GM18858 (cell line): ENCODE results near the gene IFT25.
"Not testable (repeated sequence)": the region's sequence is repeated elsewhere in the genome, so short reads cannot be mapped to it uniquely, and the experiment has no call there.

Experiments used
- ATAC-seq: cut with Tn5 transposase; IDR thresholded peaks from one replicate; pipeline ENCODE4 v1.9.1; 2021; ENCODE audit not compliant: unreplicated experiment

IFT25 gene

DNA sequence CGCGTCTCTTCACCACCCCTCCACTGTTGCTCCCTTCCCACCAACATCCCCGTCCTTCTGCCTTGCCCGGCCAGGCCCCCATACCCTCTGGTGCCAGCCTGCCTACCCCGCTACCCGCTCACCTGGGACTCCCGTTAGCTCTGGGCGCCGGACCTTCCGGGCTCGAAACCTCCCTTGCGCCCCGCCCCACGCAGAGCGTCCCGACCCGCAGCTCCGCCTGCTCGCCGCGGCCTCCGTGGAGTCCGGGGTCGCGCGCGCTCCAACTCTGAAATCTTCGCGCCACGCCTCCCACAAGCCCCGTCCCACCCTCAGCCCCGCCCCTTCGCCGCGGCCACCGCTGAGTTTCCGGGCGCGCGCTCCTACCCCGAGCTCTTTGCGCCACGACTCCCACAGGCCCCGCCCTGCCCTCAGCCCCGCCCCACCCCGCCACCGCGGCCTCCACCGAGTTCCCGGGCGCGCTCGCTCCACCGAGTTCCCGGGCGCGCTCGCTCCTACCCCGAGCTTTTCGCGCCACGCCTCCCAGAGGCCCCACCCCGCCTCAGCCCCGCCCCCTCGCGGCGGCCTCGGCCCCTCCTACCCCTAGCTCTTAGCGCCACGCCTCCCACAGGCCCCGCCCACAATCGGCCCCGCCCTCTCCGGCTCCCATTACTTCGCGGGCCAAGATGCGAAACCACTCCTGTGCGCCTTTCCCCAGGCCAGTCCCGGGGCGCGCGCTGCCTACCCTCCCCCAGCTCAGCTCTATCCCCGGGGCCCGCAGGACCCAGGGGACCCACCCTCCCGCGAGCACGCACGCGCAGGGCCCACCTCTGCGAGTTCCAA, at the start of gene IFT25:
TSS of gene IFT25 (minus strand) at position 267 of the 819 bp plus-strand sequence. CDS start 5,617 bp downstream, outside the sequence.
- peak; percentile 50 for ATAC-seq

DNA sequence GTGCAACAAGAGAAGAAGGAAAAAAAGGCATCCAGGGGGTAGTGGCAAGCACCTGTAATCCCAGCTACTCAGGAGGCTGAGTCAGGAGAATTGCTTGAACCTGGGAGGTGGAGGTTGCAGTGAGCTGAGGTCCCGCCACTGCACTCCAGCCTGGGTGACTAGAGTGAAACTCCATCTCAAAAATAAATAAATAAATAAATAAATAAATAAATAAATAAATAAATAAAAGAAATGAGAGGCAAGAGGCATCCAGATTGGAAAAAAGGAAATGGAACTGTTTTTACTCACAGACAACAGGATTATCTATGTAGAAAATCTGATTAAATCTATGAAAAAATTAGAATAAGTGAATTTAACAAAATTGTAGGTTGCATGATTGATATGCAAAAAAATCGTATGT, 49.0 kb upstream of the IFT25 start:
- ATAC-seq: not testable (repeated sequence)

DNA sequence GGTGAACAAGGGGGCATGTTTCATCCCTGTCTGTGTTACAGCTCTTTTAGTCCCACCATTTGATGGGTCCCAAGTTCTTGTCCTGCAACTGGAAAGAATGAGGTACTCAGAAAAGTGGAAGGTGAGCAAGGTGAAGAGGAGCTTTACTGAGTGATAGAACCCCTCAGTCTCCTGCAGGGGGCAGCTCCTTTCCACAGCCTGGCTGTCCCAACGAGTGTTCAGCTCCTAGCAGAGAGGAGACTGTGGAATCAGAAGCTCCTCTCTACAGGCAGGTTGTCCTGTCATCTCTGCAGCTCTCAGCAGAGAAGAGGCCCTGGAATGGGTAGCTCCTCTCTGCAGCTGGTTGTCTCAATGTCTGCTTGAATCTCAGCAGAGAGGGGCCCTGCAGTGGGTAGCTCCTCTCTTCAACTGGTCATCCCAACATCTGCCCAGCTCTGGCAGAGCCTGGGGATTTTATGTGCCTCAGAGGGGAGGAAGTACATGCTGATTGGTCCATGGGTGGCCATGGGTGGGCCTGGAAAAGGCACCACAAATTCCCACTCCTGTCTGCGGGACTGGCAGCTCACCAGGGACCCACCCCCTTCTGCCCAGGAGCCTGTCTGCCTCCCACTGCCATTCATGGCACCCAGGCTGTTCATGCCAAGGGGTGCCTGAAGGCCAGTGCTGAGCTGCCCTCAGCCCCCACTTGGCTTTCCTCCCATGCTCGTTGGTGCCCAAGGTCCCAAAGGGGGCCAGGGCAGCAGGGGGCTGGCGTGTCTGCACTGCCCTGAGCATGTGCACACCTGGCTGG, 46.8 kb upstream of the IFT25 start:
- no peak for ATAC-seq

DNA sequence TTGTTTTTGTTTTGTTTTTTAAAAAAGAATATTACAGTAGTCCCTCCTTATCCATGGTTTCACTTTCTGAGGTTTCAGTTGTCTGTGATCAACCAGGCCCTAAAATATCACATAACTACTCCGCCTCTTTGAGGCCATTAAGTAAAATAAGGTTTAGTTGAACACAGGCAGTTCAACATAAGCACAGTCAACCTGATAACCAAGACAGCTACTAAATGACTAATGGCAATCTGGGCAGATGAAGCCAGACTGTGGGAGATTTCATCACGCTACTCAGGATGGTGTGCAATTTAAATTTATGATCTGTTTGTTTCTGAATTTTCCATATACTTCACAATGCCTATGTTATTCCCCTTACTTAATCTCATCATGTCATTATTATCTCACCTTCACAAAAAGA, 42.4 kb upstream of the IFT25 start:
- no peak for ATAC-seq

DNA sequence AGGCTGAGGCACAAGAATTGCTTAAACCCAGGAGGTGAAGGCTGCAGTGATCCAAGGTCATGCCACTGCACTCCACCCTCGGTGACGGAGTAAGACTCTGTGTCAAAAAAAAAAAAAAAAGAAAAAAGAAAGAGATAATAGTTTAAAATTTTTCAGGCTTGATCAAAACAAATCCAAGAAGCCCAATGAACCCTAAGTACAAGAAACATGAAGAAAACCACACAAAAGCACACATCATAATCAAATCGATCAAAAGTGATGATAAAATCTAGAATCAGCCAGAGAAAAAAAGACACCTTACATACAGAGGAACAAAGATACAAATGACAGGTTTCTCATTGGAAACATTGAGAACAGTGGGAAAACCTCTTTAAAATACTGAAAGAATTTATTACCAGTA, 41.0 kb upstream of the IFT25 start:
- no peak for ATAC-seq

DNA sequence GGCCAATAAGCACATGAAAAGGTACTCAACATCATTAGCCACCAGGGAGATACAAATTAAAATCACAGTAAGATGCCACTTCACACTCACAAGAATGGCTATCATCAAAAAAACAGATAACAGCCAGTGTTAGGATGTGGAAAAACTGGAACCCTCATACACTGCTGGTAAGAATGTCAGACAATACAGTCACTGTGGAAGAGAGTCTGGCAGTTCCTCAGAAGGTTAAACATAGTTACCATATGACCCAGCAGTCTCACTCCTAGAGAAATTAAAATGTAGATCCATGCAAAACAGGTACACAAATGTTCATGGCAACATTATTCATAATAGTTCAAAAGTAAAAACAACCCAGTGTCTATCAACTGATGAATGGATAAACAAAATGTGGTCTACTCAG, 39.2 kb upstream of the IFT25 start:
- ATAC-seq: no peak

DNA sequence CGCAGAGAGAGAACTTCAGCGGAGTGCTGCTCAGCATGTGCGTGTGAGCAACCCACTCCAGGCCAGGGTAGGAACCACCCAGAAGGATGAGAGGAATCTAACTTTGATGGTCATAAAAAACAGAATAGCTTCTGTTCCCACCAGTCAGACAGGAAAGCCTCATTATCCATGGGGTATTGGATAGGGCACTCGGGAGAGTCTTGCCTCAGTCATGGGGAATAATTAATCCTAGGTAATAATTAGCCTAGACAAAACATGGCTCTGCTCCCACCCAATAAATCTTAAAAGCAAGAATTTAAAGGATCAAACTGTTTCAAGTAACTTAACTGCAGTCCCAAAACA, 37.2 kb upstream of the IFT25 start:
- ATAC-seq: no peak

DNA sequence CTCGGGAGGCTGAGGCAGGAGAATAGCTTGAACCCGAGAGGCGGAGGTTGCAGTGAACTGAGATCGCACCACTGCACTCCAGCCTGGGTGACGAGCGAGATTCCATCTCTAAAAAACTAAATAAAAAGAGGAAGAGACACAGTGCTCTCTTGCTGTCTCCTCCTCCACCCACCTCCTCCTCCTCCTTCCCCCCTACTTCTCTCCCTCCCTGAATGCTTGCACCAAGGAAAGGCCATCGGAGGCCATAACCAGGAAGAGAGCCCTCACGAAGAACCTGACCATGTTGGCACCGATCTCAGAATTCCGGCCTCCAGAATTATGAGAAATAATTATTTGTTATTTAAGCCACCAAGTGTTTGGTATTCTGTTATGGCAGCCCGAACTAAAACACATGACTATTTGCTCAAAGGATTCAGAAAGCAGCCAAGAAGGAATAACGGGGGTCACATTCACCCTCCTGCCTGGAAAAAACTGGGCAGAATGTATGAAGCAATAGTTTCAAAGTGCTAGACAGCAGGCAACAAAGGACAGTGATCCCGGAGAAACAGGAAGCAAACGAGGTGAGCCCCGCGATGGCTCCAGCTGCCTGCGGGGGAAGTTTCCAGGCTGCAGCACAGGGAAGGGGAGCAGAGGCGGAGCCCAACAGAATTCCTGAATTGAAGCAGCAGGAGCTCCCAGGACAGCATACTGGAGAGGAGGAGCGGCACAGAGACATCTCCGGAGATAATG, 36.7 kb upstream of the IFT25 start:
- no peak for ATAC-seq

DNA sequence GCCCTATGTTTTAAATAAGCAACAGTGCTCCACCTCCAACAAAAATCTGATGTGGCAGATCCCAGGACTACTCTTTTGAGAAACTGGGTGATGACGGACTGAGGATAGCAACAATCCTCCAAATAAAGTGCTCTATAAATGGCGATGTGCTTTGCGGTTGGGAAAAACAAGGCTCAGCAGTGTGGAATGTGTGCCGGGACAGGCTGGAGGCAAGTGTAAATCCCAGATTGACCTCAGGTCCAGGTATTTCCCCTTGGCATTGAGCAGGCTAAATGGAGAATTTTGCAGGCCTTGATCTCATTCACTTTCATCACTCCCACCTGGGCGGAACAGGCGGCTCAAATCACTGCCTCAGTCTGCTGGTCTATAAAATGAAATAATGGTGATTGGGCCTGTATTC, 35.7 kb upstream of the IFT25 start:
- no peak for ATAC-seq

DNA sequence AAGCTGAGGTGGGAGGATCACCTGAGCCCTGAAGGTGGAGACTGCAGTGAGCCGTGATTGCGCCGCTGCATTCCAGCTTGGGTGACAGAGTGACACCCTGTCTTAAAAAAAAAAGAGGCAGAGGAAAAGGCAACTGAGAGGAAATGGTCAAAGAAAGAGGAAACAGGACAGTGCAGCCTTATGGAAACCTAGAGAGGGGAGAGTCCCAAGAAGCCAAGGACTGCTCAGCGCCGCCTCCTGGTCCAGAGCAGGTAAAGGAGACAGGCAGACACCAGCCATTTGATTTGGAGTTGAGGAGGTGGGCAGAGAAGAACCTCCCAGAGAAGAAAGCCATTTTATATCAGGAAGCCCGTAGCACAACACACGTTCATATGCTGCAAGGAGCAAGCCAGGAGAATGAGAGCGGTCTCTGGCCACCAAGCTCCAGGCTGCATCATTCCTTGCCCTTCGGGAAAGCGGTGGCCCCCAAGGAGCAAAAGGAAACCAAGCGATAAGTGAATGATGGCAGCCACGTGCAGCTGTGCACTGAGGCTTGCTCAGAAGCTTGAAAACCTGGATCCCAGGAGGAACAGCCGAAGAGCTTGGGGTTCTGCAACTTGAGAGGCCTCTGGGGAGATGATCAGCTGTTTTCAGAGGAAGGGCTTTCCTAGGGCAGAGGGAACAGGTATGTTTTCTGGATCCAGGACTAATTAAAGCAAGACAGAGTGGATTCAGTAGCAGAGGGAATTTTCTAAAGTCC, 34.4 kb upstream of the IFT25 start:
- no peak for ATAC-seq

DNA sequence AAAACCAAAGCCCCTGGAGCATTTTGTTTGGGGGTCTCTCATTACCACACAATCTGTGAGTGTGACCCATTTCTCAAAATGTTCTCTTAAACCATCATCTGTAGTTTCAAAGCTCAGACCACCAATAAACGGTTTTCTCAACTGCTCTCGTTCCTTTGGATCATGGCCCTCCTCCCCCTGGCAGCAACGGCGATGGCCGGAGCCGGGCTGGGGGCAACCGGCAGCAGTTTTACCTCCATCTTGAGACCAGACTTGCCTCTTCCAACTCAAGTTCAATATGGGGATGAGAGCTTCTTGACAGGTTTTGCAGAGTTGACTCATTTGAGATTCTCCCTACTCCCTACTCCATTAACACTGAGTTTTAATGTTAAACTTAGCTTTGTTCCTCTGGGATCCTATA, 30.4 kb upstream of the IFT25 start:
- no peak for ATAC-seq

DNA sequence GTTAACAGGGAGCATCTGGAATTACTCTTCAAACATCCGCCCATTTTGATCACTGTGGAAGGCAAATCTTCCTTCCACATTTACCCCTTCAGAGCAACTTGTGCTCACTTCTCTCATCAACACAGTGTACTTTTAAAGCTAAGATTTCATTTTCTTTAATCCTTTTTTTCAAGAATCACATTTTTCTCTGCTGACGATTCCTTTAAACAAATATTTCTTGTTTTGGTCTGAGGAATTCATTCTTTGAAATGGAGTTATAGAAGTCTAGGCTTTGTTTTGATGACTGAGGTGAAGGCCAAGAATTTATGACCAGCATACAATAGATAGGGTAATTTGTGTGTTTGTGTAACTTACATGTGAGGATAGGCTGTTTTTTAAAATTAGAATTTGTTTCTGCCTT, 26.2 kb upstream of the IFT25 start:
- no peak for ATAC-seq

DNA sequence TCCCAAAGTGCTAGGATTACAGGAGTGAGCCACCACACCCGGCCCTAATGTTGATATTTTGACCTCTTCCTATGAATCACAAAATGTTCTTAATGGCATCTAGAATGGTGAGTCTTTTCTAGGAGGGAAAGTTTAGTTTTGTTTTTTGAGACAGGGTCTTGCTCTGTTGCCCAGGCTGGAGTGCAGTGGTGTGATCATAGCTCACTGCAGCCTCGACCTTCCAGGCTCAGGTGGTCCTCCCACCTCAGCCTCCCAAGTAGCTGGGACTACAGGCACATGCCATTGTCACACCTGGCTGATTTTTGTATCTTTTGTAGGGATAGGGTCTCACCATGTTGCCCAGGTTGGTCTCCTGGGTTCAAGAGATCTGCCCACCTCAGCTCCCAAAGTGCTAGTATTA, 23.8 kb upstream of the IFT25 start:
- ATAC-seq: not testable (repeated sequence)

DNA sequence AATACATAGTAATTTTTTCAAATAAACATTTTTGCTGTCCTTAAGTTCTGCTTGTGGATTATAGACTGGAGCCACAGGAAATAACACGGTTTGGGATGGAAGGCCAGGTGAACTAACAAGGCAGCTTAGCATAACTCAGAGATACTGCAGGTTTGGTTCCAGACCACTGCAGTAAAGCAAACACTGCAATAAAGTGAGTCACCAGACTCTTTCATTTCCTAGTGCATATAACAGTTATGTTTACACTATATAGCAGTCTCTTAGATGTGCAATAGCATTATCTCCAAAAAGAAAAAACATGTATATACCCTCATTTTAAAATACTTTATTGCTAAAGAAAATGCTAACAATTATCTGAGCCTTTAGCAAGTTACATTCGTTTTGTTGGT, 22.6 kb upstream of the IFT25 start:
- no peak for ATAC-seq

DNA sequence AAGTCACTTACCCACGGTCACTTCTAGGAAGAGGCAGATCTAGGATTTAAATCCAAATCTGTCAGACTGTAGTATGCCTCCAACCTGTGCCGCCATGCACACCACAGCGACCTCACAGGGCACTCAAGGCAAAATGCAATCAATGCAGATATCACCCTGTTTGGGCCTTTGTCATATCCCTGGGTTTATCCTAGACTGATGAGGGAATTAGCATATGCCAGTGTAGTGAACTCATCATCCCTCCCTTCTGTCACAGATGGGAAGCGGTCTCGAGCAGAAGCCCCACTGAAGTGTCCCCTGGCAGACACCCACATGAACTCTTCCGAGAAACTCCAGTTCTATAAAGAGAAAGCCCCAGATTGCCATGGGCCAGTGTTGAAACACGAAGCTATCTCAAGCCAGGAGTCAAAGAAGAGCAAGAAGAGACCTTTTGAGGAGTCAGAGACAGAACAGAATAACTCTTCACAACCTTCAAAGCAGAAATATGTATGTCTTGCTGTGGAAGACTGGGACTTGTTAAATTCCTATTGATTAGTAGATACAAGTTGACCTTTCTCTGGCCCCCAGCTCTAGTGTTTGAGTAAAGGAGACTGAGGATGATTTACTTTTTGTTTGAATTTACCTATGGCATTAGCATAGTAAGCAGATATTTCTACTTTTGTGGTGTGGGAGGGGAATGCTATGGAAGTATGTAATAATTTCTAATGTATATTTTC, 22.1 kb upstream of the IFT25 start:
- no peak for ATAC-seq

DNA sequence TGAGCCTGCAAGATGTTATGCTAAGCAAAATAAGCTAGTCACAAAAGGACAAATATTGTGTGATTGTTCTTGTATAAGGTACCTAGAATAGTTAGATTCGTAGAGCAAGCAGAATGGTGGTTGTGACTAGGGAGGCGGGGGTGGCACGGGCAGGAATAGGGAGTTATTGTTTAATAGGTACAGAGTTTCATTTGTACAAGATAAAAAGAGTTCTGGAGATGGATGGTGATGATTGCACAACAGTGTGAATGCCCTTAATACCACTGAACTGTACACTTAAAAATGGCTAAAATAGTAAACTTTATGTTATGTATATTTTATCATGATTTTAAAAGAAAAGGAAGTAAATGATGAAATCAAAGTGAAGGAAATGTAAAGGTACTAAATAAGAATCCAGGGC, 21.3 kb upstream of the IFT25 start:
- ATAC-seq: no peak

DNA sequence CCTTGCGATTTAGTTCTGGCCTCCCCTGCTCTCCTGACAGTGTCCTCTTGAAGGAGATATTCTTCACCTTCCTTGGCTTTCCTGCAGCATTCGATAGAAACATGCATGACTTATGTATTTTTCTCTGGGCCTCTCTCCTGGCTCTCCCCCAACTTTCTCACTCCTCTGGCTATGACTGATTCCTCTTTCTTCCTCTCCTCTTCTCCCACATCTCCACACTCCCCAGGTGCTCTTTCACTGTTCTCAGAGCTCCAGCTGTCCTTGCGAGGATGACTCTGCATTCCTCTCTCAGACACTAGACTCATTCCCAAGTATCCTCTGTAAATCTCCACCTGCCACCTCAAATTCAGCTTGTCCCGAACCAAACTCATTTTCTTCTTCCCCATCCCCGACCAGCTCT, 18.6 kb upstream of the IFT25 start:
- no peak for ATAC-seq

DNA sequence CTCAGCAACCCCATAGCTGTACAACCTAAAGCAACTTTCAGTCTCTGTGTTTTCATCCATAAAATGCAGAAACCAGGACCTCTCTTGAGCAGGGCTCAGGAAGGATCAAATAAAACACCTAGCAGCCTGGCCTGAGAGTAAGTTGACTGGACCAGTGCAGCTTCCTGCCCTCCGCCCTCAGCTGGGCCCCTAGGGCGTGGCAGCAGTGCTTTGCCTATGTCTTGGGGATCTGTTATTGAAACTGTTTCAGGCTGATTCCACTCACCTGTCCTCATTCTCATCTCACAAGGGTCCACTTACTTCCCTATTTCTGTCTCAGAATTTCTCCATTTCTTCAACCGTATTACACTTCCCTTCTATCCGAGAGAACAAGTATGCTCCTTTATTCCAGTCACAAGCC, 18.0 kb upstream of the IFT25 start:
- ATAC-seq: no peak

DNA sequence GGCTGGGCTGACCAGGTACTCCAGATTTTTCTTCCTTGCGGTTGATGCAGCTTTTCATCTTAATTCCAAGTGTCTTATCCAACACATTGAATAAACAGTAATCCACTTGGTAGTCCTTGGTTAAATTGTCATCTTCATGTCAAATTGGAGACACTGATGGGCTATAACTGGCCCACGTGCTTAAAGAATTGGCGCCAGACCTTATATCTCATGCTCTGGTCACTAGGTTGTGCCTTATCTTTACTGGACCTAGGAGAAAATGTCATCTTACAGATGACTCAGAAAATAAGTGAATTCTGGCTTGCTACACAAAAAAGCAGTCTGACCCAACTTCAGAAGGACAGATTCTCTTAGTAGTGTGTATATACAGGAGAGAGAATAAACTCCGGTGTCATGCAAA, 16.9 kb upstream of the IFT25 start:
- no peak for ATAC-seq

DNA sequence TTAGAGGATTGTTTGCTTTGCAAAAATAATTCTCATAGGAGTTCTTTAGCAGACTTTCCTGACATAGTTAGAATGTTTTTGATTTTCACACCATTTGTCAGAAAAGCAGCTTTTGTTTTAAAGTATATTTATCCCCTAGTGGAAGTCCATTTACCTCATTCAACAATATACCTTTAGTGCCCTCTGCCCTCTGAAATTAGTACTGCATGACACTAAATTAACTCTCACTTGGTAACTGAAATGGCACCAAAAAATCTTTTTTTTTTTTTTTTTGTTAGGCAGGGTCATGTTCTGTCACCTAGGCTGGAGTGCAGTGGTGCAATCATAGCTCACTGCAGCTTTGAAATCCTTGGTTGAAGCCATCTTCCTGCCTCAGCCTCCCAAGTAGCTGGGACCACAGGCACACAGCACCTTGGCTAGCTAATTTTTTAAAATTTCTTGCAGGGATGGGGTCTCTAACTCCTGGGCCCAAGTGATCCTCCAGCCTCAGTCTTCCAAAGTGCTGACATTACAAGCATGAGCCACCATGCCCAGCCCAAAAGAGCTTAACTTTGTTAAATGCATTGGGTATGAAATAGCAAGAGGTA, 14.3 kb upstream of the IFT25 start:
- no peak for ATAC-seq
